Tibial artery (tissue), 4 donors: Measurements from ENCODE around the gene LIX1.

ENCODE experiments used
- DNase-seq, 2 donors: peaks; one replicate each; pipeline ENCODE4 v3.0.0-alpha.2; 2019
- H3K27ac ChIP-seq, 2 donors: fragments of 200-600 bp; sonication (generic) in 1 of 2; 1 replicate in 1 of 2; 2 replicates in 1 of 2; pipeline ENCODE4 v1.5.1; 2018 to 2019; ENCODE audit warnings: mild to moderate bottlenecking in 1 of 2
- H3K27me3 ChIP-seq, 2 donors: fragments of 200-600 bp; sonication (generic) in 1 of 2; one replicate each; pipeline versions ENCODE4 v1.5.1 to v1.6.0; 2016 to 2019
- H3K36me3 ChIP-seq, 3 donors: fragments of 200-600 bp; sonication (generic) in 2 of 3; one replicate each; pipeline ENCODE4 v1.5.1; 2016 to 2019; ENCODE audit warnings: mild to moderate bottlenecking in 2 of 3
- H3K4me1 ChIP-seq, 4 donors: fragments of 200-600 bp; sonication (generic) in 2 of 4; 1 replicate in 3 of 4; 2 replicates in 1 of 4; pipeline ENCODE4 v1.5.1; 2016 to 2019
- H3K4me3 ChIP-seq, 2 donors: fragments of 200-600 bp; sonication (generic) in 1 of 2; 1 replicate in 1 of 2; 2 replicates in 1 of 2; pipeline ENCODE4 v1.5.1; 2018 to 2019; ENCODE audit warnings: mild to moderate bottlenecking in 2 of 2
- H3K9me3 ChIP-seq, 3 donors: fragments of 200-600 bp; sonication (generic) in 1 of 3; one replicate each; pipeline ENCODE4 v1.5.1; 2016 to 2019
- CTCF ChIP-seq, 2 experiments: fragments of 200-600 bp in 1 of 2; fragments of 450-650 bp in 1 of 2; IDR thresholded peaks; one replicate each; pipeline ENCODE4 v1.5.1; 2017 to 2019; ENCODE audit warnings: antibody characterized with exemption in 2 of 2, mild to moderate bottlenecking in 1 of 2, moderate library complexity in 1 of 2
- intact Hi-C: fragments of 100-400 bp; cut with DNase I; formaldehyde crosslinking; loops from one replicate; pipeline ENCODE4 v1.15.0; 2023; ENCODE audit warnings: low total_unique reads

LIX1 gene

GRCh38 chr5:97065475-97065874, 76.9 kb downstream of the LIX1 start:
- no peak for DNase-seq
- H3K4me1 ChIP-seq: no peaks in the 10 kb centered on the region
- H3K9me3 ChIP-seq: no peaks in the 10 kb centered on the region
- H3K27ac ChIP-seq: no peak overlapping the region
- no peak for TF ChIP-seq CTCF (IDR thresholded peaks at IDR 0.05)
- H3K4me3 ChIP-seq: no peak overlapping the region
- H3K27me3 ChIP-seq: no peaks in the 10 kb centered on the region
- H3K36me3 ChIP-seq: no peaks in the 10 kb centered on the region
- intact Hi-C loops: no loop called here

DNA sequence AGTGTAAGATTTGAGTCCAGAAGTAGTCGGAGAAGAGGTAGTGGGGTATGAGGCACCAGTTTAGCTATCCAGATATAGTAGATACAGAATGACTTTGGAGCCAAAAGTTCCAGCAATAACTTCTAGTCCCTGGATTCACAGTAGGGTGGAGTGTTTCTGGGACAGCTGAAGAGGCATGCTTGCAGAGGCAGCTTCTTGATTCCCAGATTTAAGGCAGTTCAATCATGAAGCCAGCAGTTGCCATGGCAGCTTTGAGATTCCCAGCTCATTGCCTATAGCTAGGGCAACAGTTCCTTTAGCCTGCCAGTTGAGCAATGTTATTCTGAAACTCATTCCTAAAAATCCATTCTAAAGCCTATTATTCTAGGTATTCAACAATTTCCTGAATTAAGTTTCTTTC, 79.2 kb downstream of the LIX1 start:
- no peak for TF ChIP-seq CTCF (IDR thresholded peaks at IDR 0.05)
- H3K36me3 ChIP-seq: no peaks in the 10 kb centered on the region
- intact Hi-C loops: no loop called here
- no peak for DNase-seq
- H3K27me3 ChIP-seq: no peaks in the 10 kb centered on the region
- H3K4me3 ChIP-seq: no peak overlapping the region
- H3K27ac ChIP-seq: no peak overlapping the region
- H3K9me3 ChIP-seq: peaks cover 0 to 6% (median 0%) of the 10 kb centered on the region in 3 donors
- no peaks in the 10 kb centered on the region for H3K4me1 ChIP-seq

- Histone ChIP-seq H3K27ac (no peak overlapping the region), H3K27me3 (no peaks in the 10 kb centered on the region), H3K36me3 (no peaks in the 10 kb centered on the region), H3K4me1 (no peaks in the 10 kb centered on the region), H3K4me3 (no peak overlapping the region), H3K9me3 (peaks cover 0 to 6% (median 0%) of the 10 kb centered on the region in 3 donors)
- no peak for DNase-seq
- intact Hi-C loops: no loop called here
- TF ChIP-seq CTCF (IDR thresholded peaks at IDR 0.05): no peak
Measured at GRCh38 chr5:97062046-97062445, 80.4 kb downstream of the LIX1 start.

DNA sequence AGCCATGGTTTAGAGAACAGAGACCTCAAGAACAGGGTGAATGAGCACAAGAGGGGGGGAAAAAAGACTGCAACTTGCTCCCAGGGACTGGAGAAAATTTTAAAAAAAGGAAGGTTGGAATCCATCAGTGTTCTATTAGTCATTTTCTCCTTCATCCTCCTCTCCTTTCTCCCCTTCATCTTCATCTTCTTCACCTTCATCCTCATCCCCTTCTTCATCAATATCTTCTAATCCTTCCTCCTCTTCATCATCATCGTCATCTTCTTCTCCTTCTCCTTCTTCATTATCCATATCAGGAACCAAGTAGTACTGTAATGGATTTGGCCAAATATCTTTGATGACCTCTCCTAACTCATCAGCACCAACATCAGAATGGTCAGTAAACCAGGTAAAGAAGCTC, 86.1 kb downstream of the LIX1 start:
- Histone ChIP-seq H3K27me3 (no peaks in the 10 kb centered on the region), H3K27ac (no peak overlapping the region), H3K4me3 (no peak overlapping the region), H3K9me3 (peaks cover 0 to 6% (median 0%) of the 10 kb centered on the region in 3 donors), H3K36me3 (no peaks in the 10 kb centered on the region), H3K4me1 (no peaks in the 10 kb centered on the region)
- intact Hi-C loops: no loop called here
- no peak for TF ChIP-seq CTCF (IDR thresholded peaks at IDR 0.05)
- DNase-seq: no peak

DNA sequence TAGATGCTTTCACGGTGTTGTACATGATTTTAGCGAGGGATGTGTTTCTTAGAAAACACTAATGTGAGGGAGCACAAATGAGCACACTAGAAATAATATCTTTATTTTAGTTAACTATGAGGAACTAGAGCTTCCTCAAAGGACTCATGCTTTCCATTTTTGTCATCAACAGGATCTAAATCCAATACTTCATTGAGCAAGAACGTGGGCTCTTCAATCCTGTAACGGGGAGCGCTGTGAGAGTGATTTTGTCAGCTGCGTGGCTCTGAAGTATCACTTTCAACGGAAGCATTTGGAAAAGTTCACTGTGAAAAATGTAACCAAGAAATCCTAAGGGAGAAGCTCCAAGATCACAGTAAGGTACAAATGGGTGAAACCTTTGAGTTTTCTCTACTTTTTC, 93.2 kb downstream of the LIX1 start:
- H3K9me3 ChIP-seq: no peaks in the 10 kb centered on the region
- no peaks in the 10 kb centered on the region for H3K27me3 ChIP-seq
- H3K36me3 ChIP-seq: no peaks in the 10 kb centered on the region
- no peaks in the 10 kb centered on the region for H3K4me1 ChIP-seq
- H3K4me3 ChIP-seq: no peak overlapping the region
- no peak for DNase-seq
- intact Hi-C loops: no loop called here
- H3K27ac ChIP-seq: no peak overlapping the region
- TF ChIP-seq CTCF (IDR thresholded peaks at IDR 0.05): no peak

- no peak overlapping the region for H3K4me3 ChIP-seq
- H3K9me3 ChIP-seq: no peaks in the 10 kb centered on the region
- intact Hi-C loops: no loop called here
- H3K4me1 ChIP-seq: no peaks in the 10 kb centered on the region
- TF ChIP-seq CTCF (IDR thresholded peaks at IDR 0.05): no peak
- H3K27me3 ChIP-seq: no peaks in the 10 kb centered on the region
- no peaks in the 10 kb centered on the region for H3K36me3 ChIP-seq
- H3K27ac ChIP-seq: no peak overlapping the region
- DNase-seq: no peak
Measured at GRCh38 chr5:97047076-97047475, 95.3 kb downstream of the LIX1 start.
